Embryonic facial prominence (tissue), 1 donor: Measurements from ENCODE around the gene VKORC1L1.
"Not testable (repeated sequence)": the region's sequence is repeated elsewhere in the genome, so short reads cannot be mapped to it uniquely, and the experiment has no call there.

ENCODE experiments used
- DNase-seq: peaks from one replicate; pipeline ENCODE4 v3.0.0-alpha.2; 2016; ENCODE audit errors: extremely low spot score

The VKORC1L1 gene

GRCh38 chr7:65872776-65873581 lies at the start of gene VKORC1L1:
Gene VKORC1L1 (plus strand): TSS chr7:65873074. CDS start chr7:65873372, 298 bp downstream.
- peak; percentile 87 for DNase-seq

DNA sequence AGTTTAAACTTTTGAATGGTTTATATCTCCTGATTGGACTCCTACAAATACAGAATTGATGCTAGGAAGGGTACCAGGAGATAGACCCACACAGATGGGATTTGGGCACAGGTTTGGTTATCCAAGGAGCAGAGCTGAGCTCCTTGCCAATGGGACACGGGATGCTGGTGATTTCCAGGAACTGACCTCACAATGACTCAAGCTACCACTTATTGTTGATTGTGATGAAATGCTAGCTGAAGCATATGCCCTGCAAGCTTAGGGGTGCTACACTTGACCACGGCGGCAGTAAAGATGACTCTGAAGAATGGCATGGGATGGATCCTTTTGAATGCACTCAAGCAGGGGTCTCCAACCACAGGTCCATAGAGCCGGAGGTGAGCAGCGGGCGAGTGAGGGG lies 45.5 kb upstream of the VKORC1L1 start:
- DNase-seq, result no peak

DNA sequence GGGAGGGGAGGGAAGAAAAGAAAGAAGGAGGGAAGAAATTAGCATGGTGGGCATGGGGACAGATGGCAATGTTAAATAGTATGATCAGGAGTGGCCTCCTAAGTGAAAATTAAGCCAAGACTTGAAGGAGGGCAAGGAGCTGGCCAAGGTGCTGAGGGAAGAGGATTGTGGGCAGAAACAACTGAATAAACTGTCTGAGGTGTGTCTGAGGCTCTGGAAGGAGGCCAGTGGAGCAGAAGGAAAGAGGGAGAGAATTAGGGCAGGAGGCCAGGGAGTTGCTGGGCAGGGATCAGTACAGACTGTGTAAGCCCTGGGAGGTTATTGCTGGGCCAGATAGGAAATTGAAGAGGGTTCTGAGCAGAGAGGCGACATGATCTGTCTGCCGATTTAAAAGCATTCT lies 40.6 kb upstream of the VKORC1L1 start:
- DNase-seq, result no peak

GRCh38 chr7:65836684-65837083 lies 36.2 kb upstream of the VKORC1L1 start:
- not testable (repeated sequence) for DNase-seq

- not testable (repeated sequence) for DNase-seq
These were observed 35.3 kb upstream of the VKORC1L1 start for GRCh38 chr7:65837541-65837956.

- DNase-seq, result no peak
These were observed 33.0 kb upstream of the VKORC1L1 start for GRCh38 chr7:65839846-65840245.

GRCh38 chr7:65840446-65840845 lies 32.4 kb upstream of the VKORC1L1 start:
- no peak for DNase-seq

DNA sequence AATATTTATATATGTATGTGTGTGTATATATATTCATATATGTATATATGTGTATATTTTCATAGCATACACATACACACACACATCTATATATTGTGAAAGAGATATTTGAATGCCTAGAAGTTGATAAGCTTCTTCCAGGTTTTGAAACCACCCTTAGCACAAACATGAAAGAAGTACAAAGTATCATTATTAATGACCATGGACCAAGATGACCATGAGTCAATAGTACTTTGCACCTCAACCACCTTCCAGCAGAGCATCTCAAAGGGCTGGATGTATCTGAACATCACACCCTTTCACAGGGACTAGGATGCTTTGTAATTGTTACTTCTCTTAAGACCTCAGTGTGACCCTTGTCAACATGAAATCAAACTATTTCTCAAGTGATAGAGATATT lies 29.3 kb upstream of the VKORC1L1 start:
- not testable (repeated sequence) for DNase-seq

- no peak for DNase-seq
These were observed 26.8 kb upstream of the VKORC1L1 start for GRCh38 chr7:65846008-65846570.

GRCh38 chr7:65853426-65853825 lies 19.4 kb upstream of the VKORC1L1 start:
- not testable (repeated sequence) for DNase-seq

DNA sequence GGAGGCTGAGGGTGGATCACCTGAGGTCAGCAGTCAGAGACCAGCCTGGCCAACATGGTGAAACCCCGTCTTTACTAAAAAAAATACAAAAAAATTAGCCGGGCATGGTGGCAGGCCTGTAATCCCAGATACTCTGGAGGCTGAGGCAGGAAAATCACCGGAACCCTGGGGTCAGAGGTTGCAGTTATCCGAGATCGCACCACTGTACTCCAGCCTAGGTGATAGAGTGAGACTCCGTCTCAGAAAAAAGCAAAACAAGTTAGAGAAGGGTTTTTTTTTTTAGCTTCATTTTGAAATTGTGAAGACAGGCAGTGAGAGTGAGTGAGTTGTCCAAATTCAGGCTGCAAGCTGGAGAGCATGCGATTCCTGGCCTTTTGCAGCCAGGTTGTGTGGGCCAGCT lies 19.0 kb upstream of the VKORC1L1 start:
- DNase-seq, result not testable (repeated sequence)

DNA sequence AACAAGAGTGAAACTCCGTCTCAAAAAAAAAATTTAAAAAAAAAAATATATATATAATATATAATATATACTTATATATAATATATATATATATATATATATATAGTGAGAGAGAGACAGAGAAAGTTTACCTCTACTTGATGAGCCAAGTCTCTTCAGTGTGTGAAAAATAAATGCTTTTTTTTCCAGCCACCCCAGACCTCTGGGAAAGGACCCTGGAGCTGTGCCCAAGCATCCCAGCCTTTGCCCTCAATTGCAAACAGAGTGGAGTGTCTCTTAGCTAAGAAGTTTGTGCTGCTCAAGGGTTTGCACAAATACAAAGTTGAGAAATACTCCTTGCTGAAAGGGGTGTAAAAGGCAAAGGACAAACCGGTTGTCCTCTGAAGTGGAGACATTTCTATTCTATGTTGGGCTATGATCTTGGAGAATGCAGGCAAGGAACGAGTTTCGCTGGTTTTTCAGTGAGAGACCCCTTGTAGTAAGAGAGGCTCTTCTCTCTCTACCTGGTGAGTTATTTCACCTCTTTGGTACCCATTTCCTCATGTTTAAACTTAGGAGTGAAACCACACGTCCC lies 15.5 kb upstream of the VKORC1L1 start:
- not testable (repeated sequence) for DNase-seq

DNA sequence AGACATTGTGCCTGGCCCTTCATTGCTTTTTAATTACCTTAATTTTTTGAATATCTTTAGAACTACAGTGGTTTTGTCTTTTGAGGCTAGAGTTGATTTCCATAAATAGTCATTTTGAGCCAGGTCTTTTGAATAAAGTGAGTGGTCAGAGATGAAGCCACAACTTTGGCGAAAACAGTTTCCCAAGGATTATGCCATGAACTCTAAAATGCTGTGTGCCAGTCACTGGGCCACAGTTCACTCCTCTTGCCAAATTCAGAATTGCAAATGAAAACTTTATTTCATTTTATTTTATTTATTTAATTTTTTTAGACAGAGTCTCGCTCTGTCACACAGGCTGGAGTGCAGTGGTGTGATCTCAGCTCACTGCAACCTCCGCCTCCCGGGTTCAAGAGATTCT lies 14.2 kb upstream of the VKORC1L1 start:
- DNase-seq, result not testable (repeated sequence)

GRCh38 chr7:65866244-65866643 lies 6.6 kb upstream of the VKORC1L1 start:
- DNase-seq, result not testable (repeated sequence)

DNA sequence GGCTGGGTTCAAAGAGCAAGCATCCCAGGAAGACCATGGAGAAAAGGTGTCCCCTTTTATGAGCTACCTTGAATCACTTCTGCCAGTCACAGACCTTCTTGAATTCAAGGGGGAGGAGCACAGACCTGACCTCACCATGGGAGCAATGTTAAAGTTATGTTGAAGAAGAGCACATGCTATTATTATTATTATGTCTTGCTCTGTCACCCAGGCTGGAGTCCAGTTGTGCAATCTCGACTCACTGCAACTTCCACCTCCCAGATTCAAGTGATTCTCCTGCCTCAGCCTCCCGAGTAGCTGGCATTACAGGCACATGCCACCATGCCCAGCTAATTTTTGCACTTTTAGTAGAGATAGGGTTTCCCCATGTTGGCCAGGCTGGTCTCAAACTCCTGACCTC lies 5.2 kb upstream of the VKORC1L1 start:
- not testable (repeated sequence) for DNase-seq

- DNase-seq, result not testable (repeated sequence)
These were observed 3.6 kb upstream of the VKORC1L1 start for GRCh38 chr7:65869312-65869711.

DNA sequence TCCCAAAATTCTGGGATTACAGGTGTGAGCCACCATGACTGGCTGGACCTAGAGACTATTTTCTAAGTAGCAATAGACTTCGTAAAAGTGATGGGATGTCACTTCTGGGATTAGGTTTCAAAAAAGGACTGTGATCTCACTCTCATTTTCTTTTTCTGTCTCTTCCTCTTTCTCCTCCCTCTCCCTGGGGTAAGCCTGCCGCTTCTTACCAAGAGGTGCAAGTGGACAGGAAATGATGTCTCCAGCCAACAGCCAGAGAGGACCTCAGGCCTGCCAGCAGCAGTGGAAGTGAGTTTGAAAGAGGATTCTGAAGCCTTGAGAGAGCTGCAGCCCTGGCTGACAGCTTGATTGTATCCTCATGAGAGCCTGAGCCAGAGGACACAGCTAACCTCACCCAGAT lies 1.4 kb upstream of the VKORC1L1 start:
- DNase-seq, result not testable (repeated sequence)

GRCh38 chr7:65873582-65874193 lies 814 bp downstream of the VKORC1L1 start:
- DNase-seq, result not testable (repeated sequence)

- DNase-seq, result not testable (repeated sequence)
These were observed 2.8 kb downstream of the VKORC1L1 start for GRCh38 chr7:65875715-65876114.

DNA sequence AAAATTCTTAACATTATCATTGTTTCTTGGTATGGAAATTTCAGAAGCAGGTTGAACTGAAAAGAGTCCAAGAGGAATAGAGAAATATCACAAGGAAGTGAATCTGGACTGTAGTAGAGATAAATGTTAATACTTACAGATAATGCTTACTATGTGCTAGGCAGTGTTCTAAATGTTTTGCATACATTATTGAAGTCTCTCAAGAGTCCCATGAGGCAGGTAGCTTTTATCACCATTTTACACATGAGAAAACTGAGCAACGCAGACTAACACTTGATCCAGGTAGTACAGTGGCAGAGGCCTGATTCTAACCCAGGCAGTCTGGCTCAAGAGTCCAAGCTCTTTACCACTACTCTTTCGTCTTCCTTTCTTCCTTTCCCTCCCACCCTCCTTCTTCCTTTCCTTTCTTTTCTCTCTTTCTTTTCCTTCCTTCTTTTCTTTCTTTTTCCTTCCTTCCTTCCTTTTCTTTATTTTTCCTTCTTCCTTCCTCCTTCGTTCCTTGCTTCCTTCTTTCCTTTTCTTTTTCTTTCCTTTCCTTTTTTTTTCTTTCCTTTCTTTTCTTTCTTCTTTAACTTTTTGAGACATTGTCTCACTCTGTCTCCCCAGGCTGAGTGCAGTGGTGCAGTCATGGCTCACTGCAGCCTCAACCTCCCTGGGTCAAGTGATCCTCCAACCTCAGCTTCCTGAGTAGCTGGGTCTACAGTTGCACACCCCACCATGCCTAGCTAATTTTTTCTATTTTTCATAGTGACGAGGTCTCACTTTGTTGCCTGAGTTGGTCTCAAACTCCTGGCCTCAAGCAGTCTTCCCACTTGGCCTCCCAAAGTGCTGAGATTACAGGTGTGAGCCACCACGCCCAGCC lies 6.6 kb downstream of the VKORC1L1 start:
- DNase-seq, result not testable (repeated sequence)

DNA sequence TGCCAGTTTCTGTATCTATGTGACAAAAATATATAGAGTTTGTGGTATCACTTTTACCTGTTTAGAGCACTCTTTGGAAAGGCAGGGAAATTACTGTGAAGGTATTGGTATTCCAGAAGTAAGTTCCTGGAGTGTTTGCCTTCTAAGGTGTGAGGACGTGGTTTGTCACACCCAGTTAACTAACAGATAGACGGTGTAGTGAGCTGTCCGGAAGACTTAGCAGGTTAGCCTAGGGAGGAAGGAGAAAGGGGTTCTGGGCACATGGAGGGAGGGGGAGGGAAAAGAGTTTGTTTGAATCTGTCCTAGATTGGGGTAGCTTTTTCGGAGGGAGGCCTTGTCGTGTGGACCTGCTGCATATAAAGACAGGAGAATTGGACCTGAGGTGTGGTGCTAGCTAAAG lies 7.4 kb downstream of the VKORC1L1 start:
- not testable (repeated sequence) for DNase-seq
